Kidney capillary endothelial cell (primary cell): ENCODE results near the gene FGF1.

Experiments
- DNase-seq: peaks from one replicate; pipeline ENCODE4 v3.0.0-alpha.2; 2018; ENCODE audit warnings: low spot score

FGF1 gene

GRCh38 chr5:142685418-142686209 lies at the start of gene FGF1:
FGF1 (minus strand) TSS chr5:142686090; CDS start chr5:142614127, 71,963 bp downstream.
- no peak for DNase-seq

DNA sequence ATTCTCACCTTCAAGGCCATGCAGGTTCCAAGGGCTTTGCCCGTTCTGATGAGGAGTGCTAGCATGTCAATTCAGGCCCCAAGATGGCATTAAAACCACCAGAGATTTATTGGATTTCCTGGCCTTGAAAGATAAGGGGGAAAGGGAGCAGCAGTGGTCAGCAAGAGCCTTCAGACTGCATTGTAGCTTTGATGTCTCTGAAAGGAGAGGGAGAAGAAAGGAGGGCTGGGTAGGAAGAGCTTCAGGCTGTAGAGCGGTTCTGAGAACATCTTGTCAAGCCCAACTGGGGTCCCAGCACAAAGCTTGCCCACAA lies 41.8 kb upstream of the FGF1 start:
- DNase-seq: no peak

GRCh38 chr5:142726188-142726731 lies 40.4 kb upstream of the FGF1 start:
- peak; percentile 61 for DNase-seq

- DNase-seq: no peak
Measured at GRCh38 chr5:142725231-142726187, 39.6 kb upstream of the FGF1 start.

DNA sequence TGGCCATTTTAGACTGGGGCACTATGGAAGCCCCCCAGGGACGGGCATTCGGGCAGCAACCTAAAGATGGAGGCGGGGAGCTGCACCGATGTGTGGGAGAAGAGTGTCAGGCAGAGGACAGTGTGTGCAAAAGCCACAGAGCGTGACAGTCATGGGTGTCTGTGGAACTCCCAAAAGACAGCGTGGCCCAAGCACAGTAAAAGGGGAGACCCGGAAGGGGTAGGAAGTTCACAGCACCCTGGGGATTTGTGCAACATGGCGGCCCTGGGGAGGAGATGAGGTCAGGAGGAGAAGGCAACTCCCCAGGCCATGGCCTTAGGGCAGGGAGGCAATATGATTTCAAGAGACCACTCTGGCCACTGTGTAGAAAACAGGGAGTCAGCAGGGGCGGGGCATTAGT lies 38.9 kb upstream of the FGF1 start:
- DNase-seq: no peak

DNA sequence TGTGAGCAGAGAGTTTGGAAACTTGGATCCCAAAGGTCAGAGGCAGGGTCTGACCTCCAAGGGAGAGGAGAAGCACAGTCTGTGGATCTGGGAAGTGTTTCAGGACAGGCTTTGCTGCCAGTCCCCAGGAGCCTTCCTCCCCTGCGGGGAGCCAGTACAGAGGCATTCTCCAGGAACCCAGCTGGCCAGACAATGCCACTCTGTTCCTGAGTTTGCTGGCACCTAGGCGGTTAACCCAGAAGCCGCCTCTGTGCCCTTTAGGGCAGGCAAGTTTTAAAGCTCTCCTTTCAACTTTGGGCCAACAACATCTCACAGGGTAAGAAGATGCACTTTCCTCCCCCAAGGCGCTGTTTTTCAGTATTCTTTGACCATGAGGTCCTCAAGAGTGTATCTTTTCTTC lies 37.0 kb upstream of the FGF1 start:
- DNase-seq: no peak

- no peak for DNase-seq
Measured at GRCh38 chr5:142722146-142722545, 36.3 kb upstream of the FGF1 start.

GRCh38 chr5:142720641-142721271 lies 34.9 kb upstream of the FGF1 start:
- DNase-seq: no peak

DNA sequence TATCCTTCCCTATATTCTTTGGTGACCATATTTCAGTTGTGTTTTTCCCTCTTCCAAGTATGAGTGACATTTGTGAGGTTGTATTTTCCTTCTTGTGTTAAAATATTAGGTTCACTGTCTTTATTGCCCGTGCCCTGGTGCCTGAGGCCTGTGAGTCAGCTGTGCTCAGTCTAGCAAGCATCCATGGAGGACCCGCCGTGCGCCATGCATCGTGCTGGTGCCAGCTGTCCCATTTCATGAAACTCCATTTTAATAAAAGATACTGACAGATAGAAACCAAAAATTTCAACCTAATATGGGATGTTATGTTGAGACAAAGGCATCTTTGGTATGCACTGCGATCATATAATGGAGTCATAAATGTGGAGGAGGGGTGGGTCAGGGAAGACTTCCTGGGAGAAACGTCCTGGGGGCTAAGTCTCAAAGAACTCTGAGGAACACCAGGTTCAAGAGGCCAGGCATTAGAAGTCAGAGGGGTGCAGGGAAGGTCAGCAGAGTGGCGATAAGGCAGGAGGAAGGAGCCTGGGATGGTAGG lies 34.0 kb upstream of the FGF1 start:
- DNase-seq: no peak

DNA sequence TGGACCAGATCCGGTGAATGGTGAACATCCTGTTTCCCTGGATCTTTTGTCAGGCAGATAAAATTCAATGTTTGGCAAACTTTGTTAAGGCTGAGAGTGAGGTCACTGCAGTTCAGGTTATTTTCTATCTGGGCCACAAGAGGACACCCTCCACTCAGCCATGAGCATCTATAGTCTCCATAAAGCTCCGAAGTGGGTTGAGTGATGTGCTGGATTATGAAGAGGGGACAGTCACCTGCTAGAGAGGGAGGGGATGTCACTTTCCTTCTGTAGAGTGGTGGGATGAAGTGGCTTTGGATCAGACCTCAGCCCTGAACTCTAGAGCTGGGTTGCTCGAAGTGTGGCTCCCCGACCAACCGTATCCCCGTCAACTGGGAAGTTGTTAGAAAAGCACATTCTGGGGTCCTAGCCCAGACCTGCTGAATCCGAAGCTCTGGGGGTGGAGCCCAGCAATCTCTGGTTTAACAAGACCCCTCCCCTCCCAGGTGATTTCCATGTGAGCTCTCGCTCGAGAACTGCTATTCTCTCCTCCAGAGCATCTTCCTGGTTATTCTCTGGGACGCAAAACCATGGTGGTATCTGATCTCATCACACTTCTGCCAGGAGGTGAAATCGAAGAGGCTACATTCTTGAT lies 31.8 kb upstream of the FGF1 start:
- DNase-seq: peak; percentile 64

DNA sequence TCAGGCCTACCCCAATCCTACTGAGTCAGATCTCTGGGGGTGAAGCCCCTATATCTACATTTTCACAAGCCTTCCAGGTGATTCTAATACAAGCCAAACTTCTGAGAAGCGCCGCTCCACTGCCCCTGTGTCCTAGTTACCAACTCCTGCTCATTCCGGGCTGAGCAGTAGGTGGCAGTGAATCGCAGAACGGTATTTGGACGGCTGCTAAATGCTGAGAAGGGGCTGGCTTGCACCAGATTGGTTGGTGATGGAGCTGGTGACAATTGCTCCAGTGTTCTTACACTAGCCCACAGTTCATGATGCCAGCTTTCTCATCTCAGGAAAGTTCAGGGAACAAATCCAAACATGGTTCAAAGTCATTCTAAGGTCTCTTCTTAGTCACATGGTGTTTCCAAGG lies 31.1 kb upstream of the FGF1 start:
- DNase-seq: peak; percentile 50

- no peak for DNase-seq
Measured at GRCh38 chr5:142715291-142715690, 29.4 kb upstream of the FGF1 start.

- DNase-seq: peak; percentile 87
Measured at GRCh38 chr5:142713121-142713706, 27.3 kb upstream of the FGF1 start.

- no peak for DNase-seq
Measured at GRCh38 chr5:142703153-142703552, 17.3 kb upstream of the FGF1 start.

GRCh38 chr5:142701673-142702311 lies 15.9 kb upstream of the FGF1 start:
- DNase-seq: no peak

DNA sequence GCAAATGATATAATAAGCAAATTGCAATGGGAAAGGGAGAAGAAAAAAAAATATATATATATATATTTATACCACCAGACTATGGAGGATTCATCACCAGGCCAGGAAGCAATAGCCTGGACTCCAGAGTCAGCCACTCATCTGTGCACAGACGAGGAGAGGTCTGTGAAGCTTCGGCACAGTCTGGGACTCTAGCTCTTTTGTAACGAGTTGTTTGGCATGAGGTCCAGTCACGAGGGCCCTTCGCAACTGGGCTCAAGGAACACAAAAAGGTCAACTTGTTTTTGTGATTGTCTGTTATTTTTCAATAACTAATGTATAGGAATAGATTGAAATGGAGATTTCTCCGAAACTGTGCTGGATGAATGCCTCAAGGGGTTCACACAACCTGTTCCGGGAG lies 14.7 kb upstream of the FGF1 start:
- DNase-seq: no peak

GRCh38 chr5:142699184-142699720 lies 13.4 kb upstream of the FGF1 start:
- DNase-seq: peak; percentile 82

DNA sequence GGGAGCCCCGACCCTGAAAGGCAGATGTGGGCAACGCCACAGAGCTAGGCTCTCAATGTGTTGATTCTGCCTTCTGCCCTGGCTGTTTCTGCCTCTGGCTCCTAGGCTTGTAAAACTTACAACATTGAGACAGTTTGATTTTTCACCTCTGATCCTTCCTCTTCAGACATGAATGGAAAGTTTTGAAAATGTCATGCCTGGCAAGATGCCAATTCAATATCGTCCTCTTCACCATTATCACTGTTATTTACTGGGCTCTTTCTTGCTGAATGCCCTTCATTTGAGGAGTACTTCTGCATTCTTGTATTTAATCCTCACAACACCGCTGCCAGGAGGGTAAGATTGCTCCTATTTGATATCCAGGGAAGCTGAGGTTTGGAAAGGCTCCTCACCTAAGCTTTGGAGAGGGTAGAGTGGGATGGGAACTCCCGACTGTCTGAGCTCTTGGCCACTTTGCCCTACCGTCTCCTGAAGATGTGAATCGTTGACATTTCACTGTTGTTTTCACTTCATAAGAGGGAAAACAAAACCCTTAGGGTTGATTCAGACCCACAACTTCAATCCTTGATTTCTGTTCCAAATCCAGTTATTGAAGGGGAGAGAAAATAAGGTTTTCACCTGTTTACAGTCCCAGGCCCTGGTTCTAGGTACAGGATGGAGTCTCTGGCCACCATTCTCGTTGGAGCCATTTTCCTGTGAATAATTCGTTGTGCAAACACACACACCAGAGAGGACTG lies 12.7 kb upstream of the FGF1 start:
- no peak for DNase-seq

GRCh38 chr5:142697356-142698255 lies 11.7 kb upstream of the FGF1 start:
- DNase-seq: no peak
